Ishikawa (cell line): ENCODE results near the gene ACBD6.

Source experiments
- CEBPB ChIP-seq: IDR thresholded peaks from 2 replicates; pipeline ENCODE4 v1.6.1; 2012
- CREB1 ChIP-seq: IDR thresholded peaks from 2 replicates; pipeline ENCODE4 v1.6.1; 2012; ENCODE audit warnings: low read depth
- EGR1 ChIP-seq: IDR thresholded peaks from 2 replicates; pipeline ENCODE4 v1.6.1; 2012
- EP300 ChIP-seq: IDR thresholded peaks from 2 replicates; pipeline ENCODE4 v1.6.1; 2012; ENCODE audit warnings: borderline replicate concordance
- FOXM1 ChIP-seq: IDR thresholded peaks from 2 replicates; pipeline ENCODE4 v1.6.1; 2012; ENCODE audit warnings: low read depth, borderline replicate concordance
- MAX ChIP-seq: IDR thresholded peaks from 2 replicates; pipeline ENCODE4 v1.6.1; 2012
- NFIC ChIP-seq: IDR thresholded peaks from 2 replicates; pipeline ENCODE4 v1.6.1; 2012
- RAD21 ChIP-seq: IDR thresholded peaks from 2 replicates; pipeline ENCODE4 v1.6.1; 2012; ENCODE audit warnings: low read depth
- REST ChIP-seq: IDR thresholded peaks from 2 replicates; pipeline ENCODE4 v1.6.1; 2012; ENCODE audit warnings: low read depth, mild to moderate bottlenecking
- TAF1 ChIP-seq: IDR thresholded peaks from 2 replicates; pipeline ENCODE4 v1.6.1; 2012; ENCODE audit warnings: low read depth, mild to moderate bottlenecking
- TCF12 ChIP-seq: IDR thresholded peaks from 2 replicates; pipeline ENCODE4 v1.6.1; 2012; ENCODE audit warnings: low read depth
- TEAD4 ChIP-seq: IDR thresholded peaks from 2 replicates; pipeline ENCODE4 v1.6.1; 2012
- YY1 ChIP-seq: IDR thresholded peaks from 2 replicates; pipeline ENCODE4 v1.6.1; 2012; ENCODE audit warnings: low read depth
- ZBTB7A ChIP-seq: IDR thresholded peaks from 2 replicates; pipeline ENCODE4 v1.6.1; 2012; ENCODE audit warnings: low read depth
- TF ChIP-seq, protein P1 (sequence below): IDR thresholded peaks from 2 replicates; pipeline ENCODE4 v1.6.1; 2012

The ACBD6 gene

DNA sequence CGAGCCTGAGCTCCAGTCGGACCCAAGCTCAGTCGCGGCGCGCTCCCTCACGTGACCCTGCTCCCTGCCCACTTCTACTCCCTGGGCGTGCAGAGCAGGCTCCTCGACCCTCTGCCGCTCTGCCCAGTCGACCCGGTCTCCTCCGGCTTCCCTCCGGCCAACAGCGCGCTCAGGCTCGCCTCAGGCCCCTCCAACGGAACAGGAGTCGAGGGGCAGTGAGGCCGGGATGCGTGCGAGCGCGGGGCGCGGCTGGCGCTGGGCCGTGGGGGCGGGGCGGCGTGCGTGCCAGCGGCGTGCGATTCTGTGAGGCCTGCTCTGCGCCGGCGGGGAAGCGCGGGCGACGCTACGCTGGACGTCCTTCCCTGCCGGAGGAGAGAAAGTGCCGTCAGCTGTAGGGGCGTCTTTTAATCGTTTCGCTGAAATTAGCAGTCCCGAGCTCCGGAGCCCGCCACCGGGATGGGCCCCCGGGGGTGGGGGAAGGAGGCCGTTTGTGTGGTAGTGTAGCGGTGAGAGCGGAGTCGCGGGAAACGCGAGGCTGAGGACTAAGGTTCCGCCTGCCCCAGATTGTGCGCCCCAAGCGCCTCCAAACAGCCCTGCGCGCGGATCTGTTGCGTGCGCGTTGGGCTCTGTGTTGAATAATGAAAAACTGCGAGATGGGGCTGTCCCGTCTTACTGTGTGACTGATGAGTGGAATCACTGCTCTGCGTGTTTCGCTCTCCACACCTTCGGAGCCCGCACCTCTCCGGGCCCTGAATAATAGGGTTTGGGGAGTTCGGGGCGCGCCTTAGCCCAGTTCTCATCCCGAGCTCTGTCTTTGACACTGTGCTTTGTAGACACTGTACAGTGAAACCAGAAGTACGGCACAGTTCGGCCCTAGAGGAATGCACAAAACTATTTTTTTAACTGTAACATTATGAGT is at the start of gene ACBD6:
TSS of gene ACBD6 (minus strand) at position 217 of the 919 bp plus-strand sequence. CDS start 311 bp downstream, outside the sequence.
- TF ChIP-seq EGR1 = no peak
- TF ChIP-seq YY1 = peak; percentile 44
- peak; percentile 89 for TF ChIP-seq MAX
- TF ChIP-seq CEBPB = no peak; the same call in 1 of the 2 replicates
- no peak for TF ChIP-seq ZBTB7A
- TF ChIP-seq, protein P1, sequence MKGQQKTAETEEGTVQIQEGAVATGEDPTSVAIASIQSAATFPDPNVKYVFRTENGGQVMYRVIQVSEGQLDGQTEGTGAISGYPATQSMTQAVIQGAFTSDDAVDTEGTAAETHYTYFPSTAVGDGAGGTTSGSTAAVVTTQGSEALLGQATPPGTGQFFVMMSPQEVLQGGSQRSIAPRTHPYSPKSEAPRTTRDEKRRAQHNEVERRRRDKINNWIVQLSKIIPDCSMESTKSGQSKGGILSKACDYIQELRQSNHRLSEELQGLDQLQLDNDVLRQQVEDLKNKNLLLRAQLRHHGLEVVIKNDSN = peak; percentile 100
- no peak for TF ChIP-seq RAD21
- TF ChIP-seq CREB1 = no peak
- TF ChIP-seq TAF1 = peak; percentile 91
- TF ChIP-seq EP300 = no peak; the same call in 1 of the 2 replicates
- no peak; the same call in none of the 2 replicates for TF ChIP-seq TCF12
- TF ChIP-seq NFIC = peak; percentile 22; the same call in 1 of the 2 replicates
- TF ChIP-seq FOXM1 = peak; percentile 33; the same call in 1 of the 2 replicates
- TF ChIP-seq TEAD4 = no peak
- no peak for TF ChIP-seq REST

DNA sequence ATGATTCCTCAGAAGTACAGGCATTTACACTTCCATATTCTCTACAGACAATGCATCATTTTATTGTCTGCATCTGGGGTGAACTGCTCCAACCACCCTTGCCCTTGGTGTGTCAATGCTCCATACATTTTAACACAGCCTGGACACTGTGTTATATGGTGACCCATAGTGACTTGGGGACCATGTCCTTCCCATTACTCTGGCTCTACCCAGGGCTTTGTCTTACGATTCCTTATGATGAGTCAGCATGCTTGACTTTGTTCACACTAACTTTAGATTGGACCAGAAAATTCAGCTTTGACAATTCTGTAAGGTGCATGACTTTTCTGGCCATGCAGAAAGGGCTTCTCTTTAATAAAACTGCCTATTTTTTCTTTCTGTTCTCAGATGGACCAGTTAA is 49.6 kb upstream of the ACBD6 start:
- TF ChIP-seq, protein P1 = no peak
- no peak for TF ChIP-seq FOXM1
- TF ChIP-seq RAD21 = no peak
- no peak for TF ChIP-seq EP300
- TF ChIP-seq CREB1 = no peak
- TF ChIP-seq ZBTB7A = no peak

DNA sequence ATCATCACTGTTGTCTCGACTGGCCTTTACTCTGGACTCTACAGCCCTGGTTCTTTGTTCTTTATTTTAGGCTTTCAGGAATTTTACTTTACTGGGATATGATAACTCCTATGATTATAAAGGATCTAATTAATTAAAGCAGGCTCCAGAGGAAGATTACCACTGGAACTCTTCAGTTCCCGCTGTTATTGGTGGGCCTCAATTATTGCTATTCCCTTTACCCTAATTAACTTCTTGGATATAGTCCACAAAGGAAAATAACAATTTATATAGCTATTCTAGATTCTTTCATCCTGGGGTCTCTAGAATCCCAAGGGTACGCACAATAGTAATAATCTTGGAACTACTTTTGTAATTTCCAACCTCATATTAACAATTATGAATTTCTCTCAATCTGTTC is 47.9 kb upstream of the ACBD6 start:
- no peak for TF ChIP-seq TEAD4
- no peak for TF ChIP-seq NFIC
- no peak for TF ChIP-seq EP300
- TF ChIP-seq YY1 = no peak
- no peak for TF ChIP-seq MAX
- no peak for TF ChIP-seq RAD21

GRCh38 chr1:180548686-180549317 is 46.4 kb upstream of the ACBD6 start:
- TF ChIP-seq TEAD4 (no peak), TCF12 (no peak), TAF1 (no peak), RAD21 (no peak), ZBTB7A (no peak), EP300 (no peak), FOXM1 (no peak), REST (no peak), NFIC (no peak)

- TF ChIP-seq, protein P1 = no peak
- TF ChIP-seq MAX (no peak), TCF12 (no peak), TEAD4 (no peak), RAD21 (no peak), FOXM1 (no peak), CEBPB (no peak), CREB1 (no peak), TAF1 (no peak), REST (no peak), NFIC (no peak), EP300 (no peak), ZBTB7A (no peak), EGR1 (no peak), YY1 (no peak)
Measured at GRCh38 chr1:180545991-180546390, 43.6 kb upstream of the ACBD6 start.
